Stromal cell of bone marrow (primary cell): ENCODE results near the gene SLC1A3.
A peak's percentile ranks its signal among the peaks of the same experiment; 100 is the strongest.
"Not testable (repeated sequence)": the region's sequence is repeated elsewhere in the genome, so short reads cannot be mapped to it uniquely, and the experiment has no call there.

Source experiments
- DNase-seq: peaks from one replicate; pipeline ENCODE4 v3.0.0-alpha.2; 2012; ENCODE audit warnings: low read depth

SLC1A3 gene

DNA sequence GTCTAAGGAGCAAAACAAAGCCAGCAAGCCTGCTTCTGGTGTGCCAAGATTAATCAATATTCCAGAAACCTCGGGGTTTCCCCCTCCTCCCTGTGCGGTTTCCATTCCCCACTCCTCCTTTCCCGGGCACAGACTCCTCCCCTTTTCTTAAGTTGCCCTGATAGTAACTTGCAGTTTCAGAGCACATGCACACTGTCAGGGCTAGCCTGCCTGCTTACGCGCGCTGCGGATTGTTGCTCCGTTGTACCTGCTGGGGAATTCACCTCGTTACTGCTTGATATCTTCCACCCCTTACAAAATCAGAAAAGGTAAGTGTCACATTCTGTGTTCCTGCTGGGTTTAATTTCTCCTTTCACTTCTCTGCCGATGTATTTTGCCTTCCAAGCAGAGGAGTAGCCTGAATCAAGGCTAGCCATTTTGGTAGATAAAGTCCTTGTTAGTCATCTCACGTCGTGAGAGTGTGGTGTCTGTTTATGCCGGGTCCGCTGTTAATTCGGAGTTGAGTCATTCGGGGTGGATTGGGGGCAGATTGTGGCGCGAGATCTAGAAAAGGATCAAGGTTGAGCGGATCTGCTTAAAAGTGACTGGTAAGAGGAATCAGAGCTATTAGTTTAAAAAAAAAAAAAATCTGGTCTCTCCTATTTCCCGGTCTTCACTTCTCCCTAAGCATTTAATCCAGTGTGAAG is at the start of gene SLC1A3:
TSS of gene SLC1A3 (plus strand) at position 179 of the 686 bp plus-strand sequence. CDS start 1,818 bp downstream, outside the sequence.
- peak; percentile 49 for DNase-seq

DNA sequence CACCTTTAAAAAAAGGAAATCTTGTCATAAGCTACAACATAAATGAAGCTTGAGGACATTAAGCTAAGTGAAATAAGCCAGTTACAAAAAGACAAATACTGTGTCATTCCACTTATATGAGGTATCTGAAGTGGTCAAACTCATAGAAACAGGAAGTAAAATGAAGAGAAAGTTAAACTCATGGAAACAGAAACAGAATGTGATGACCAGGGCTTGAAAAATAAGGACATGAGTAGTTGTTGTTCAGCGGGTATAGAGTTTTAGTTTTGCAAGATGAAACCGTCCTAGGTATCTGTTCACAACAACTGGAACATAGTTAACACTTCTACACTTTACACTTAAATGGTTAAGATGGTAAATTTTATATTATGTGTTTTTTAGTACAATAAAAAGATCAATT is 47.8 kb upstream of the SLC1A3 start:
- DNase-seq: no peak

GRCh38 chr5:36561601-36562000 is 44.8 kb upstream of the SLC1A3 start:
- no peak for DNase-seq

GRCh38 chr5:36569491-36569890 is 36.9 kb upstream of the SLC1A3 start:
- DNase-seq: peak; percentile 67

DNA sequence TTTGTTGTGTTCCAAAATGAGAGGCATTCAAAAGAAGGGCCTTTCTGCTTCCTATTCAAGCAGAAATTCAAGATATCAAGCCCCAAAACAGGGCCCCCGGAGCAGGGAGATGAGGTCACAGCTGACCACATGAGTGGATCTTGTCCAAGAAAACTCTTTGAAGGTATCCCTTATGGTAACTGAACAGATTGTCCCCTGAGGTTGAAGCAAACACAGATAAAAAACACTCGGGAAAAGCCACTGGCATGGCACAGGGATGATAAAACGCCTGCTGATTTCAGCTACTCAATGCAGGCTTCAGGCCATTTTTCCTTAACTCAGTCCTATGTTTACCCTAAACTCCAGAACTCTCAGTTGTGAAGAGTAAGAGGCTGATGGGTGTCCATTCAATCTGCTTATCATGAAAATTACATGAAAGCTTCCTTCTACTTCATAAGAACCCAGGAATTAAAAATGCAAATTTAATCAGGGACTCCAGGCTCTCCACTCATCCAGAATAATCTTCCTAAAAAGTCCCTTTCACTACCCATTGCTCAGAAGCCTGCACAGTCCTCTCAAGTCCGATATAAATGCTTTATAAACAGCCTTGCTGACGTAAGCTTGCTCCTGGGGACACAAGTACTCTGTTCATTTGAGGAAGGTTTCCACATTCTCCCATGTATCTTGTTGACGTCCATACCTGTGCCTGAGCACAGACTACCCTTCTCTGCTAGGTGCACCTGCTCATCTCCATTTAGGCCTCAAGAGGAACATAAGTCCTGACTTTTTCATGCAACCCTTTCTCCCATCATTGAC is 35.9 kb upstream of the SLC1A3 start:
- no peak for DNase-seq

DNA sequence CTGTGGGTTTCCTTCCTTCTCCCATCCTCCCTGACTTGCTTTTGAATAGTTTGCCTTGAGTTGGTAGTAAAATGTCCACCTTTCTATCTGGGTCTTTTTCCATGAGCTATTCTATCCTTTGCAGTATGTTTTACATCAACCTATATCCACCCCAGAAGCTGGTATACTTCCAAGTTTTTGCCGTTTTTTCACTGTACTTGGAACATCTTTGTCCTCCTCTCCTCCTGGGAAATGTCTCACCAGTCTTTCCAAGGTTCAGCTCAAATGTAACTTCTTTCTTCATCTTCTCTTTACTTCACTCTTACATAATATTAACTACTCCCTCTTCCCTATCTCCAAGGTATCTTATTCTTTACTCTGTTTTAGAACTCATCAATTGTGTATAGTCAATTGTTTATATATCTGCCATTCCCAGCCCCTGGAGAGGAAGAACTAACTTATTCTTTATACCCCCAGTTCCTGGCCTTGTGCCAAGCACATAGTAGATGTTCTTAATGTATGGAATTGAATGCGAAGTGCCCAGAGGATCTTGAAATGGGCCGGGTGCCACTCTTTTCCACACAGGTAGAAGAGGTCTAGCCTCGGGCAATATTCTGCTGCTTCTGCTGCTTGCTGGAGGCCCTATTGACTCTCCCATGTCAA is 34.9 kb upstream of the SLC1A3 start:
- no peak for DNase-seq

- peak; percentile 59 for DNase-seq
These were observed 33.0 kb upstream of the SLC1A3 start for GRCh38 chr5:36573438-36573837.

- DNase-seq: no peak
These were observed 31.0 kb upstream of the SLC1A3 start for GRCh38 chr5:36575361-36575781.

GRCh38 chr5:36576721-36577120 is 29.7 kb upstream of the SLC1A3 start:
- no peak for DNase-seq

DNA sequence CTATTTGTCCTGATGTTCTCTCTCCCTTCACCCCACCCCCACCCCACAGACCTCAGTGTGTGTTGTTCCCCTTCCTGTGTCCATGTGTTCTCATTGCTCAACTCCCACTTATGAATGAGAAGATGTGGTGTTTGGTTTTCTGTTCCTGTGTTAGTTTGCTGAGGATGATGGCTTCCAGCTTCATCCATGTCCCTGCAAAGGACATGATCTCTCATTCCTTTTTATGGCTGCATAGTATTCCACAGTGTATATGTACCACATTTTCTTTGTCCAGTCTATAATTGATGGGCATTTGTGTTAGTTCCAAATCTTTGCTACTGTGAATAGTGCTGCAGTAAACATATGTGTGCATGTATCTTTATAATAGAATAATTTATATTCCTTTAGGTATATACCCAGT is 26.5 kb upstream of the SLC1A3 start:
- not testable (repeated sequence) for DNase-seq

DNA sequence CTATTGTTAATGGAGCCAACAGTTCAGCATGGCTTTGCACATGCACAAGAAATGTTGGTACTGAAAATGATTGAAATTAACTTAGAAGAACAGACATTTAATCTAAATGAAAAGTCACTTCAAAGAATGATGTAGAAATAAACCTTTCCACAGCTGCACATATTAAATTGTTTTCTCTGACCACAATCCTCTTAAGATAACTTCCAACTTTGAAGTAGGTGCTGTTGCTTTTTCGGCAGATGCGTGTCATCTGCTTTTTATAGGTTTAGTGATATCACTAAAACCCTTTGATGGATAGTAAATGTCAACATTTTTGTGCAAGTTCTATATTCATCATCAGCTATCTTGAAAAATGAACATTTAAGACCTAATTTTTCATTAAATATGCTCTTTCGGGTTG is 25.3 kb upstream of the SLC1A3 start:
- DNase-seq: no peak

DNA sequence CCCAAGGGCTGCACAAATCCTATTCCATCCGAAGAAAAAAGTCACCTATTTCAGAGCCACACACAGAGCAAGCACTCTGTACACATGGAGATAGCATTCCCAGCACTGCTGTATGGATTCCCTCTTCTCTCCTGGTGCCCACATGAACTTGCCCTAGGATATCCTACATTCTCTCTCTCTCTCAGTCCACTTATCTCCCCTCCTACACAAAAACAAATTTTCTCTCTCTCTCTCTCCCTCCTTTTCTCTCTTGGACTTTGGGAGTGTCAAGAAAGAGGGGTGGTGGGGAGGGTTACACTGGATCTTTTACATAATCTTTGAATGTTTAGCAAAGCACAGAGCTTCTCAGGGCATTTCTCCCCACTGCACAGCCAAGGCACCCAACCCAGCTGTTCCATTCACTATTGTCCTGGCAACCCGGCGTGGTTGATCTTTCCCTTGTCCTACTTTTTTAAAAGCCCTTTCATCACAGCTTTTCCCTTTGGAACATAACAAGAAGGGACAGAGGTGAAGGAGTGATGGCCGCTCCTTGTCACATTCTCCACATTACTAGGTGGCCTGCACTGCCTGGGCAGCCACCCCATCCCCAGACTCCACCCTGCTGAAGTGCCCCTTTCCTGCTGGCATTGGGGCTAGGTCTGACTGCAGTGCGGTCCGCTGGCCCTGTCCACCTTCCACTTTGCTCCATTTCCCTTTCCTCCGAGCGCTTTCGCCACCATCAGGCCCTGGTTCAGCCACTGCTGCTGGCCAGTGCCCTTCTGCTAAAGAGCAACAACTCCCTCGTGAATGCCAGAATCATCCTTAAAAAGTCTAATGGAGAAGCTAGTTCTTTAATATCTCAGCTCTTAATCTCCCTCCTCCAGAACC is 22.2 kb upstream of the SLC1A3 start:
- no peak for DNase-seq

GRCh38 chr5:36585701-36586100 is 20.7 kb upstream of the SLC1A3 start:
- DNase-seq: no peak

- no peak for DNase-seq
These were observed 19.1 kb upstream of the SLC1A3 start for GRCh38 chr5:36587354-36587753.

DNA sequence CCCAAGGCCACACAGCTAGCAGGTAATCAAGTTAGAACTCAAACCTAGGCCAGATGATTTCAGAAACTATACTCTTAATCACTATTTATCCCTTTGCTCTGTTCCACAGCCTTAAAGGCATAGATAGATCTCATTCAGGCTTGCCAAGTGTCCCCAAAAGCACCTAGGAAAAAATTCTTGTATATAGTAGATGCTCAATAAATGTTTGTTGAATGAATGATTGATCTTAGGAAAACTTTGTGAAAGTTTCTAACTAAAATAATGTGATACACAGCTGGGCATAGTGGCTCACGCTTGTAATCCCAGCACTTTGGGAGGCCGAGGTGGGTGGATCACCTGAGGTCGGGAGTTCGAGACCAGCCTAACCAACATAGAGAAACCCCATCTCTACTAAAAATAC is 16.7 kb upstream of the SLC1A3 start:
- DNase-seq: not testable (repeated sequence)

- no peak for DNase-seq
These were observed 15.7 kb upstream of the SLC1A3 start for GRCh38 chr5:36590513-36591286.

GRCh38 chr5:36593867-36594266 is 12.5 kb upstream of the SLC1A3 start:
- DNase-seq: no peak

GRCh38 chr5:36596247-36596646 is 10.2 kb upstream of the SLC1A3 start:
- no peak for DNase-seq

DNA sequence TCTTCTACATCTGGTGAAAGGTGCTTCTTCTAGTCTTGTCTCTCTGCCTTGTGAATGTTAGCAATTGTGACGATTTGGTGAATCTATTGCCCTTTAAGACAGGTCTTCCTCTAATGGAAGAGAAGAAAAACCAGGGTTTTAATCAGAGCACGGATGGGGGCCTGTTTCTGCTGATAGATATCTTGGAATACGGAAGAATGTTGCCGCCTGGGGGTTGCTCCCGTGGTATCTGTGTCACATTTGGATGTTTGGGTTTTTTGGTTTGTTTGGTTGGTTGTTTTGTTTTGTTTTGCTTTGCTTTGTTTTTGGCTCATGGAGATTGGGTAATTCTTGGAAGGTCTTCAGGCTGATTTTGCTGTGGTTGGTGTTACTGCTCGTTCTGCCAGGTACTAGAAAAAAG is 9.7 kb upstream of the SLC1A3 start:
- DNase-seq: no peak

GRCh38 chr5:36598045-36598444 is 8.4 kb upstream of the SLC1A3 start:
- DNase-seq: no peak
